Fibroblast of skin of back (primary cell): ENCODE results near the gene DAPK3.
"Not testable (repeated sequence)": the region's sequence is repeated elsewhere in the genome, so short reads cannot be mapped to it uniquely, and the experiment has no call there.

ENCODE experiments used
- DNase-seq: peaks from one replicate; pipeline ENCODE4 v3.0.0-alpha.2; 2013

Gene DAPK3

GRCh38 chr19:4005436-4005835, 34.5 kb upstream of the DAPK3 start:
- not testable (repeated sequence) for DNase-seq

GRCh38 chr19:4000798-4001197, 29.9 kb upstream of the DAPK3 start:
- DNase-seq, result not testable (repeated sequence)

GRCh38 chr19:3998667-3999412, 27.9 kb upstream of the DAPK3 start:
- DNase-seq, result not testable (repeated sequence)

- no peak for DNase-seq
These were observed 24.7 kb upstream of the DAPK3 start for GRCh38 chr19:3995607-3996006.

- DNase-seq, result no peak
These were observed 19.9 kb upstream of the DAPK3 start for GRCh38 chr19:3990815-3991117.

- peak; percentile 78 for DNase-seq
These were observed 16.9 kb upstream of the DAPK3 start for GRCh38 chr19:3987619-3988371.

- peak; percentile 83 for DNase-seq
These were observed 15.6 kb upstream of the DAPK3 start for GRCh38 chr19:3986260-3987041.

- no peak for DNase-seq
These were observed 14.9 kb upstream of the DAPK3 start for GRCh38 chr19:3985643-3986259.

GRCh38 chr19:3984908-3985642, 14.2 kb upstream of the DAPK3 start, which contains the start of gene EEF2:
Gene EEF2, minus strand, starts transcription at chr19:3985463. Its CDS starts 83 bp downstream, at chr19:3985380.
- peak; percentile 84 for DNase-seq

- no peak for DNase-seq
These were observed 13.6 kb upstream of the DAPK3 start for GRCh38 chr19:3984584-3984907.

- peak; percentile 54 for DNase-seq
These were observed 13.2 kb upstream of the DAPK3 start for GRCh38 chr19:3983936-3984583.

- DNase-seq, result no peak
These were observed 12.6 kb upstream of the DAPK3 start for GRCh38 chr19:3983542-3983914.

GRCh38 chr19:3982701-3983541, 12.0 kb upstream of the DAPK3 start:
- DNase-seq, result peak; percentile 67

GRCh38 chr19:3981736-3982681, 11.1 kb upstream of the DAPK3 start:
- no peak for DNase-seq

- DNase-seq, result no peak
These were observed 10.5 kb upstream of the DAPK3 start for GRCh38 chr19:3981373-3981735.

GRCh38 chr19:3980353-3981251, 9.7 kb upstream of the DAPK3 start:
- no peak for DNase-seq

GRCh38 chr19:3979674-3980352, 8.9 kb upstream of the DAPK3 start:
- no peak for DNase-seq

GRCh38 chr19:3979289-3979673, 8.4 kb upstream of the DAPK3 start:
- DNase-seq, result no peak
